Measurements from ENCODE around the gene SUGP1.

DNA sequence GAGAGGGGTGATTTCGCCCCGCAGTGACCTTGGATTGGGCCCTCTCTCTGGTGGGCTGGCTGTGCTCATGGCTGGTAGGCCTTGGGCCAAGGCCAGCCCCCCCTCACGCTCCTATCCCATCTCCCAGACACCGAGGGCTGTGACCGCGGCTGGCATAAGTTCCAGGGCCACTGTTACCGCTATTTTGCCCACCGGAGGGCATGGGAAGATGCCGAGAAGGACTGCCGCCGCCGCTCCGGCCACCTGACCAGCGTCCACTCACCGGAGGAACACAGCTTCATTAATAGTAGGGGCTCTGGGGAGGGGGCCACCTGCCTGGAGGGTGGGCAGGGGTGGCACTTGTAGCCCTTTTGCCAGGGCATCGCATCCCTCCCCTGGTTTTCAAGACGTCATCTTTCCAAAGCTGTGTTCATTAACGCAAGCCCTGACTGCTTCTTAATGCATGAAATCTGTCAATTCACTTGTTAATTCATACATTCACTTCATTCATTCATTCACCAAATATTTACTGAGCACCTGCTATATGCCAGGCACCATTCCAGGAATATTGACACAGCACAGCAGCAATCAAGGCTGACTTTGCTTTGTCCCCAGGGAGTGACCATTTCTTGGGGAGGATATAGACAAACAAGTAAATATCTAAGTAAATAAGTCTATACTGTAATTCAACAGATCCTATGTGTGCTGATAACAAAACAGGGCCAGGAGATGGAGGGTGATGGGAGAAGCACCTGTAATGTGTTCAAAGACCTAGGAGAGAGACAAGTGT is 82.0 kb downstream of the SUGP1 start:
- TF ChIP-seq, protein P1, sequence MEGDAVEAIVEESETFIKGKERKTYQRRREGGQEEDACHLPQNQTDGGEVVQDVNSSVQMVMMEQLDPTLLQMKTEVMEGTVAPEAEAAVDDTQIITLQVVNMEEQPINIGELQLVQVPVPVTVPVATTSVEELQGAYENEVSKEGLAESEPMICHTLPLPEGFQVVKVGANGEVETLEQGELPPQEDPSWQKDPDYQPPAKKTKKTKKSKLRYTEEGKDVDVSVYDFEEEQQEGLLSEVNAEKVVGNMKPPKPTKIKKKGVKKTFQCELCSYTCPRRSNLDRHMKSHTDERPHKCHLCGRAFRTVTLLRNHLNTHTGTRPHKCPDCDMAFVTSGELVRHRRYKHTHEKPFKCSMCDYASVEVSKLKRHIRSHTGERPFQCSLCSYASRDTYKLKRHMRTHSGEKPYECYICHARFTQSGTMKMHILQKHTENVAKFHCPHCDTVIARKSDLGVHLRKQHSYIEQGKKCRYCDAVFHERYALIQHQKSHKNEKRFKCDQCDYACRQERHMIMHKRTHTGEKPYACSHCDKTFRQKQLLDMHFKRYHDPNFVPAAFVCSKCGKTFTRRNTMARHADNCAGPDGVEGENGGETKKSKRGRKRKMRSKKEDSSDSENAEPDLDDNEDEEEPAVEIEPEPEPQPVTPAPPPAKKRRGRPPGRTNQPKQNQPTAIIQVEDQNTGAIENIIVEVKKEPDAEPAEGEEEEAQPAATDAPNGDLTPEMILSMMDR (IDR thresholded peaks at IDR 0.05; ENCODE audit: poor library complexity, severe bottlenecking) = no peak
- no peak for TF ChIP-seq RAD21 (conservative IDR thresholded peaks at IDR 0.05)
- no peak for TF ChIP-seq POLR2AphosphoS5 (IDR thresholded peaks at IDR 0.05)
- TF ChIP-seq SMC3 (conservative IDR thresholded peaks at IDR 0.05; ENCODE audit: poor library complexity) = no peak

Data from neural cell (in vitro differentiated cells).